ENCODE data around the gene ISLR2.

Gene ISLR2

DNA sequence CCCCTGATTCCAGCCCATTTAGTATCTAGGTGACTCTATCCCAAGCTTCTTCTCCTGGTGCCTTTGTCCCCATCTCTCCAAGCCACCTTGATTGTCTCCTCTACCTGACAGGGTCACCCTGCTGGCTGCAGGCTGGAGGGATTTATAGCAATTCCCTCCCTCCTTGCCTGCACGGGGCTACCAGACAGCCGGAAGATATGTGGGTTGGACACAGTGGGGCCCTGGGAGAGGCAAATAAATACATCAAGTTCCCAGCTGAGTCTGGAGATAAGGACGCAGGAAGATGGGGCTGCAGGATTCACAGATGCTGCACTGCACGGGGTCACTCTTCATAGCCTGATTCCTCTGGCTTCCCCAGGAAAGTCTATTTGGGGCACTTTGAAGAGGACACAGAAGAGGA, 9.3 kb upstream of the ISLR2 start:
- no peaks in the 10 kb centered on the region for H3K9me3 ChIP-seq (replicated peaks; ENCODE audit: low read length)
- peaks cover 66% of the 10 kb centered on the region for H3K27me3 ChIP-seq (ENCODE audit: control insufficient read depth, insufficient read depth, low read length)
- no peak overlapping the region for H3K9ac ChIP-seq (ENCODE audit: low read depth, low read length)
- H3K4me3 ChIP-seq (ENCODE audit: low read length): no peak overlapping the region
- H3K36me3 ChIP-seq (ENCODE audit: insufficient read depth, low read length): no peaks in the 10 kb centered on the region
- H3K4me1 ChIP-seq (ENCODE audit: control insufficient read depth, insufficient read depth, low read length): no peaks in the 10 kb centered on the region
- H3K4me2 ChIP-seq (ENCODE audit: low read length): no peak overlapping the region

DNA sequence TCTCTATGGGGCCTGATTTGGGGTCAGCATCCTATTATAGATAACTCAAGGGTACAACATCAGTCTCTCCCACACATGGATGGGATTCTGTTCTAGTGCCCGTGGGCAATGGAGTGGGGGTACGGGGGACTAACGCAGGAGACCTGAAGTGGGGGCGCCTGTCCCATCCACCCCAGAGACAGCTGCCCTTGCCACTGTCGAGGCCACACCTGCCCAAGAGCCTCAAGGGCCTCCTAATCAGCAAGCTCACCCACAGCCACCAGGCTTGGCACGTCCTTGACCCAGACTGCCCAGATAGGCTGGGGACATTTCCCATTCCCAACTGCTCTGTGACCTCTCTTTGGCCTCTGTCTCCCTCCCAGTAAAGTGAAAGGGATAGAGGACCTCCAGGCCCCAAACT, 8.5 kb upstream of the ISLR2 start:
- Histone ChIP-seq H3K9me3 (replicated peaks; ENCODE audit: low read length) (no peaks in the 10 kb centered on the region), H3K4me1 (ENCODE audit: control insufficient read depth, insufficient read depth, low read length) (no peaks in the 10 kb centered on the region), H3K9ac (ENCODE audit: low read depth, low read length) (no peak overlapping the region), H3K27me3 (ENCODE audit: control insufficient read depth, insufficient read depth, low read length) (peaks cover 72% of the 10 kb centered on the region), H3K4me3 (ENCODE audit: low read length) (no peak overlapping the region), H3K36me3 (ENCODE audit: insufficient read depth, low read length) (no peaks in the 10 kb centered on the region), H3K4me2 (ENCODE audit: low read length) (no peak overlapping the region)

DNA sequence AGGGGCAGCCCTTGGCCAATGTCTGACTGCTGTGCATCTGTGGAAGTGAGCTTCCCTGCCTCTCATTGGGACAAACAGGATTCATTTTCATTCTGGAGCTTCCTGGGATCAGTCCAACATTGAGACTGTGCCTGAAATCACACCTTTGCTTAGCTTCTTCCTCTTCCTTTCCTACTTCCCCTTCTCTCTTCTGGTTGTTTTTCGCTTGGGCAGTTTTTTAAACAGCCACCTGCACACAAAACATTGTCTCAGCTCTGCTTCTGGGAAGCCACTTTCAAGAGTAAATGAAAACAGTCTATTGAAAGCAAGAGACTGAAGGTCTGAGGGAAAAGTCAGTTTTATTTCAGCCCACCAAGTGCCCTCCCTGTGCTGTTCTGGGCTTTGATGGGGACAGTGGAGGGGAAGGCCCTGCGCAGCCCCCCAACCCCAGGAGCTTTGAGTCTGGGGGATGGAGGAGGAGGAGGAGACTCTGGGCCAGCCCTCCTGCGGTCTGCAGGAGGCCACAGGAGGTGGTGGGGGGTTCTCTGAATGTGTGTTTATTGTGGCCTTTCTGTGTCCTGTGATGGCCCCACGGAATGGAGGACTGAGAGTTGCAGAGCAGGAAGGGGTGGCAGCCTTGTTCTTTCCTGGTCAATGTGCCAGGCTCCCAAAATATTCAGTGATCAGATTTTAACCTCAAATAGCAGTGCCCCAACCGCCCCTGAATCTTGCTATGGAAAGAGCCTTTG, 7.8 kb upstream of the ISLR2 start:
- H3K27me3 ChIP-seq (ENCODE audit: control insufficient read depth, insufficient read depth, low read length): peaks cover 74% of the 10 kb centered on the region
- no peaks in the 10 kb centered on the region for H3K9me3 ChIP-seq (replicated peaks; ENCODE audit: low read length)
- H3K9ac ChIP-seq (ENCODE audit: low read depth, low read length): no peak overlapping the region
- no peak overlapping the region for H3K4me2 ChIP-seq (ENCODE audit: low read length)
- no peaks in the 10 kb centered on the region for H3K36me3 ChIP-seq (ENCODE audit: insufficient read depth, low read length)
- H3K4me3 ChIP-seq (ENCODE audit: low read length): no peak overlapping the region
- H3K4me1 ChIP-seq (ENCODE audit: control insufficient read depth, insufficient read depth, low read length): peaks cover under 1% of the 10 kb centered on the region

DNA sequence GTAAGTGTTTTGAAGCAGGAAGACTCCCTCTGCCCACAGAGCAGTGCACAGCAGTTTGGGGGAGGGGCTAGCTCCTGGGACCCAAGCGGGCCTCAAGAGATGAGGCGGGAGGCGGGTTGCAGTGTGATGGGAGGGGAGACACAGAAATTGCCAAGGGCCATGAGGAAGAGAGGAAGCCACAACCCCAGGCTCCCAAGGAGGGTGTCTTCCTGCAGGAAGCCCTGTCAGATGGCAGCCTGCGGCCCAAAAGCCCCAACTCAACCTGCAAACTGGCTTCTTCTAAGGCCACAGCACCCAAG, 7.3 kb upstream of the ISLR2 start:
- no peak overlapping the region for H3K9ac ChIP-seq (ENCODE audit: low read depth, low read length)
- H3K27me3 ChIP-seq (ENCODE audit: control insufficient read depth, insufficient read depth, low read length): peaks cover 79% of the 10 kb centered on the region

DNA sequence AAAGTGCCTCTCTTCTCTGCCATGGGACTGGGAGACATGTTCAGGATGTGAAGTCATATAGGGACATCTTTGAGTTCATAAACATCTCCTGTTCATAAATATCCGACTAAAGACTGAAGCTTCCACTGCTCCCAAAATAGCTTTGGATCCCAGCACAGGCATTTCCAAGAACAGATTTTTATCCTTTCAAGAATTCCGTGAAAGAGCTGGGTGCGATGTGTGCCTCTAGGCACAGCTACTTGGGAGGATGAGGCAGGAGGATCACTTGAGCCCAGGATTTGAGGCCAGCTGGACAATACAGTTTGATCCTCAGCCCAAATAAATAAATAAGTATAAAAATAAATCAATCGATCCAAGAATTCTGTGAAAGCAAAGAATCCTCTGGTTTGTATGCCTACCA, 6.7 kb upstream of the ISLR2 start:
- no peak overlapping the region for H3K4me2 ChIP-seq (ENCODE audit: low read length)
- no peak overlapping the region for H3K4me3 ChIP-seq (ENCODE audit: low read length)
- H3K27me3 ChIP-seq (ENCODE audit: control insufficient read depth, insufficient read depth, low read length): peaks cover 85% of the 10 kb centered on the region
- H3K36me3 ChIP-seq (ENCODE audit: insufficient read depth, low read length): no peaks in the 10 kb centered on the region
- no peaks in the 10 kb centered on the region for H3K9me3 ChIP-seq (replicated peaks; ENCODE audit: low read length)
- peaks cover 6% of the 10 kb centered on the region for H3K4me1 ChIP-seq (ENCODE audit: control insufficient read depth, insufficient read depth, low read length)
- no peak overlapping the region for H3K9ac ChIP-seq (ENCODE audit: low read depth, low read length)

More for the DNA sequence above, 7.3 kb upstream of the ISLR2 start:
- peaks cover 5% of the 10 kb centered on the region for H3K4me1 ChIP-seq (ENCODE audit: control insufficient read depth, insufficient read depth, low read length)
- H3K4me3 ChIP-seq (ENCODE audit: low read length): no peak overlapping the region
- H3K9me3 ChIP-seq (replicated peaks; ENCODE audit: low read length): no peaks in the 10 kb centered on the region
- H3K4me2 ChIP-seq (ENCODE audit: low read length): no peak overlapping the region
- no peaks in the 10 kb centered on the region for H3K36me3 ChIP-seq (ENCODE audit: insufficient read depth, low read length)

DNA sequence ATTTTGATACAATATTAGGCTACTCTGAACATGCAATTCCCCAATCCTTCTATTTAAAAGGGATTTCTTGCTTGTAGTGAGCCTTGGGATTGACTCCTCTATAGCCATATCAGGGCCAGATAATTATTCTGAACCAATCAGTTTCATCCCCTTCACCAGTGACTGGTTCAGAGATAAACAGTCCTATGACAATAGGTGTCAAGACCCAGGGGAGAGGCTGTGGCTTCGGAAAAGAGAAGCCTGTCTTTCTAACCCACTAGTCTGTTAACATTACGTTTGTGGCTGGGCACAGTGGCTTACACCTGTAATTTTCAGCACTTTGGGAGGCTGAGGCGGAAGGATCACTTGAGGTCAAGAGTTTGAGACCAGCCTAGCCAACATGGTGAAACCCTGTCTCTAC, 6.2 kb upstream of the ISLR2 start:
- Histone ChIP-seq H3K4me3 (ENCODE audit: low read length) (no peak overlapping the region), H3K4me1 (ENCODE audit: control insufficient read depth, insufficient read depth, low read length) (peaks cover 10% of the 10 kb centered on the region), H3K9ac (ENCODE audit: low read depth, low read length) (no peak overlapping the region), H3K36me3 (ENCODE audit: insufficient read depth, low read length) (no peaks in the 10 kb centered on the region), H3K27me3 (ENCODE audit: control insufficient read depth, insufficient read depth, low read length) (peaks cover 90% of the 10 kb centered on the region), H3K4me2 (ENCODE audit: low read length) (no peak overlapping the region), H3K9me3 (replicated peaks; ENCODE audit: low read length) (no peaks in the 10 kb centered on the region)

DNA sequence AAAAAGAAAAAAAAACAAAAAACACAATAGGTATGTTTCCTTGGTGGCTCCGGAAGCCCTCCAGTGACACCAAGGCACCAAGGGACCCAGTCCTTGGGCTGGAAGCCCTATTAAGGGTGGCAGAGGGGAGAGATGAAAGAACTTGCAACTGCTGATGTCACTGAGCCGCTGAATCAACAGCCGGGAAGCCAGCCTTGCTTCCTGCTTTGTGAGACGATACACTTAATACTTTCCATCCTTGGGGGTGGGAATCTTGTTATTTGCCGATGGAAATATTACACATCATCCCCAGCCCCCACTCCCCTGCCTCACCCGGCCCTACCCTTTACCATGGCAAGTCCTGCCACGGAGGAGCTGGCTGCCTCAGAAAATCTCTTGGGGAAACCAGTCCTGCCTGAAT, 5.6 kb upstream of the ISLR2 start:
- Histone ChIP-seq H3K27me3 (ENCODE audit: control insufficient read depth, insufficient read depth, low read length) (peaks cover 94% of the 10 kb centered on the region), H3K4me3 (ENCODE audit: low read length) (no peak overlapping the region), H3K9ac (ENCODE audit: low read depth, low read length) (no peak overlapping the region), H3K4me1 (ENCODE audit: control insufficient read depth, insufficient read depth, low read length) (peaks cover 12% of the 10 kb centered on the region), H3K9me3 (replicated peaks; ENCODE audit: low read length) (no peaks in the 10 kb centered on the region), H3K36me3 (ENCODE audit: insufficient read depth, low read length) (no peaks in the 10 kb centered on the region), H3K4me2 (ENCODE audit: low read length) (no peak overlapping the region)

DNA sequence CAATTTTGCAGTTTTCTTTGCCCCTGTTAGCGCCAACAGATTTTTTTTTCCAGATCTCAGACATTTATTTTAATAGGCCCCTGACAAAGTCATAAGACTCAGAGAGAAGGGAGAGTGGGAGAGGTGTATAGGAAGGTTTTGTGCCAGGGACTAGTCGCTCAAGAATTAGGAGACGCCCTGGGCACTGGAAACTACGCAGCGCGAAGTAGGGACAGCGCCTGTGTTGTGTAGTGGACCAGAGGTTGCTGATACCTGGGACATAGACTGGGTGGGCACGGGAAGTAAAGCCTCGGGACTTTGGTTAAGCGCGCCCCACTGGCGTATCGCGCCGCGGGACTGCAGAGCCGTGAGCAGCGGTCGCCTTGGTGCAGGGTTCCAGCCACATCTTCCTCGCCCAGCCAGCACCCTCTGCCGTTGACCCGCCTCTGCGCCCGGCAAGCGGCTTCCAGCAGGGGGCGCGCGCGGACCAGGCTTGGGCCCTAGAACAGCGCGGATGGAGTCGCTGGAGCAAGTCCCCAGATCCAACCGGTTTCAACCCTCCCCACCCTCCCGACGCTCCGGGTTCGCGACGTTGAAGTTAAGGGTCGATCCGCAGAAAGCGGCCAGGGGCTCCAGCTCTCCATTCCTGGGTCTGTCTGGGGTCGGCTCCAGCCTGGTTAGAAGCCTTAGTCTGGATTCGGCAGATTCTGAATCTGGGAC, 3.0 kb upstream of the ISLR2 start:
- Histone ChIP-seq H3K9ac (ENCODE audit: low read depth, low read length) (peak overlapping the region; percentile 56), H3K4me1 (ENCODE audit: control insufficient read depth, insufficient read depth, low read length) (peaks cover 12% of the 10 kb centered on the region), H3K4me3 (ENCODE audit: low read length) (peak overlapping the region; percentile 72), H3K9me3 (replicated peaks; ENCODE audit: low read length) (no peaks in the 10 kb centered on the region), H3K27me3 (ENCODE audit: control insufficient read depth, insufficient read depth, low read length) (peaks cover 93% of the 10 kb centered on the region), H3K36me3 (ENCODE audit: insufficient read depth, low read length) (no peaks in the 10 kb centered on the region), H3K4me2 (ENCODE audit: low read length) (peak overlapping the region; percentile 97)

DNA sequence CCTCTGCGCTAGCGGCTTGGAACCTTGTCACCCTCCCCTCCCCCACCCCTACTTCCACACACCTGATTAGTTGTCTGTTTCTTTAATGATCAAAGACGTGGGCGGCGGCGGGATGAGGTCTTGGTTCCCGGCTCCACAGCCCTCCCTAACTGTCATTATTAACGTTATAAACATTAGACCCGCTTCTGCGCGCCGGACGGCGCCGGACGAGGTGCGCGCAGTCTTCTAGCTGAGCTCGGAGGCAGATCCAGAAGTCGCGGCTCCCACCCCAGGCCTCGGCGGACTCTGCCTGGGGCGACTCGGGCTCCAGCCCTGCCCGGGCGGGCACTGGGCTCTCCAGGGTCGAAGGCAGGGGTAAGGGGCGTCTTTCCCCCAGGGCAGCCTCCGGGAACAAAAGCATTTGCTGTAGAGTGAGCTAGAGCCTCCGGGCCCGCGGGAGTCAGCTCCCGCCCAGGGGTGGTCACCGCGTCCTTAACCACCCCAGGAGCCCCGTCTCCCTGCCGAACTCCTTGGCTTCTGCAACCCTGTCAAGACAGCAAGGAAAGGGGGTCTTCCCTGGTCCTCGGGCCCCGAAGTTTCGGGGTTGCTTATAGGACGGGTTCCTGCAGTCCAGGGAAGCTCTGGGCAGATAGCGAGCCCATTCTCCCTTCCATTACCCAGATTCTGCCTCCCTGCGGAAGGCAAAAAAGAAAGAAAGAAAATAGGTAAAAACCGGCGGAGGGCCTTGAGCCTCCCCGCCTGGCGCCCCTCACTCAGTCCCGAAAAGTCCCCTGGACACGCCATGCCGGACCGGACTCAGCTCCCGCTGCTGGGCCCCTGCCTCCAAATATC, 2.2 kb upstream of the ISLR2 start:
- Histone ChIP-seq H3K36me3 (ENCODE audit: insufficient read depth, low read length) (no peaks in the 10 kb centered on the region), H3K4me3 (ENCODE audit: low read length) (peak overlapping the region; percentile 72), H3K9ac (ENCODE audit: low read depth, low read length) (peak overlapping the region; percentile 56), H3K4me1 (ENCODE audit: control insufficient read depth, insufficient read depth, low read length) (peaks cover 12% of the 10 kb centered on the region), H3K4me2 (ENCODE audit: low read length) (peak overlapping the region; percentile 97), H3K9me3 (replicated peaks; ENCODE audit: low read length) (peaks cover 3% of the 10 kb centered on the region), H3K27me3 (ENCODE audit: control insufficient read depth, insufficient read depth, low read length) (peaks cover 93% of the 10 kb centered on the region)

DNA sequence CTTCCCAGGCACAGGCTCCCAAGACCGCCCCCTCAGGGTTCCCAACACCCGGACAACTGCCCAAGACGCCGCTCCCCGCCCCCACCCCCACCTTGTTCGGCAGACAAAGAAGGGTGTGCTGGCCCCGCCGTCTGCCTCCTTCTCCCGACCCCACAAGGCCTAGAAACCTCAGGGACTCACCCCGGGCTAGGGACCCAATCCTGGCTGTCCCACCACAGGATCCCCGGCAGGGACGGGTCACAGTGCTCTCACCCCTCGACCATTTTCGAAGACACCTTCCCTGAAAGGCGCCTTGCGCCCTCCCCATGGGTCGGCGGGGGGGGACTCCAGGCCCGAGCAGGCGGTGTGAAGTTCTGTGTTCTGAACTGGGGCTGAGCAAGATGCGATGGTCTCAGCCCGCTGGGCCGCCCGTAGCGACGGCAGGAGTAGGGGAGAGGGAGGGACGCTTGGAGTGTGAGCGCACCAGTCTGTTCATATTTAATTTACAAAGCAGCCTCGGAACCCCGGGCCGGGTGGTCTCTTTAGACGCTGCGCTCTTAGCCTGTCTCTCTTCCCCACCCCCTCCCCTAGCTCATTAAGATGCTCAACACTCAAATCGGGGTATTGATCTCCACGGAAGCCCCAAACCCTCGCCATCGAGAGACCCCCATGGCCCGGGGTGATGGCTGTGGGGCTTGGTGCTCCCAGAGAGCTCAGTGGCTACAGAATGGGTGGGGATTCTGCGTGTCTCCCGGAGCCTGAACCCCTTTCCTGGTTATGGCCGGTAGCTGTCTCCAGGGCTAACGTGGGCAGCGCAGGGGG, 1.4 kb upstream of the ISLR2 start:
- no peak overlapping the region for H3K4me3 ChIP-seq (ENCODE audit: low read length)
- H3K36me3 ChIP-seq (ENCODE audit: insufficient read depth, low read length): no peaks in the 10 kb centered on the region
- H3K27me3 ChIP-seq (ENCODE audit: control insufficient read depth, insufficient read depth, low read length): peaks cover 93% of the 10 kb centered on the region
- peaks cover 3% of the 10 kb centered on the region for H3K9me3 ChIP-seq (replicated peaks; ENCODE audit: low read length)
- H3K4me2 ChIP-seq (ENCODE audit: low read length): peak overlapping the region; percentile 38
- peaks cover 12% of the 10 kb centered on the region for H3K4me1 ChIP-seq (ENCODE audit: control insufficient read depth, insufficient read depth, low read length)
- no peak overlapping the region for H3K9ac ChIP-seq (ENCODE audit: low read depth, low read length)

DNA sequence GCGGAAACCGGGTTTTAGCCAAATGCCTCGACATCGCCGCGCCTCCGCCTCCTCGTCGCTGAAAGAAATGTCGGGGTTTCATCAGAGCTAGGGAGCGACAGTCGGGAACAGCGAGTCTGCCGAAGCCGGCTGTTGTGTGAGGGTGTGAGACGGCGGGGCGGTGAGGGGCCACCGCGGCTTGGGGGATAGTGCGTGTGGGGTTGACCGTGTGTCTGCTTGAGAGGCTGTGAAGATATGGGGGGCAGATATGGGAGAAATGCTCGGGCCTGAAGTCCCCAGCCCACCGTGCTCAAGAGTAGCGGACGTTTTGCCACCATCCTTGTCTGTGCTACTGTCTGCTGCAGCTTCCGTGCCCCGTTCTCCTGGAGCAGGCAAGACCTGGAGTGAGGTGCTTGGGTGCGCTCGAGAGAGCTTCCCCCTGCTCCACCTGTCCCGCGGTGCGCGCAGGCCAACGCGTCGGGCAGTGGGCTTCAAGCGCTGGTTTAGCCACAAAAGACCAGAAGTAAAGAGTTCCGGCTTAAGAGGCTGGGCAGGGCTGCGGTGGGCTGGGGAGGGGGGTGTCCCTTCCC, 716 bp upstream of the ISLR2 start:
- Histone ChIP-seq H3K4me3 (ENCODE audit: low read length) (no peak overlapping the region), H3K4me1 (ENCODE audit: control insufficient read depth, insufficient read depth, low read length) (peaks cover 12% of the 10 kb centered on the region), H3K36me3 (ENCODE audit: insufficient read depth, low read length) (no peaks in the 10 kb centered on the region), H3K27me3 (ENCODE audit: control insufficient read depth, insufficient read depth, low read length) (peaks cover 94% of the 10 kb centered on the region), H3K9ac (ENCODE audit: low read depth, low read length) (no peak overlapping the region), H3K9me3 (replicated peaks; ENCODE audit: low read length) (peaks cover 3% of the 10 kb centered on the region), H3K4me2 (ENCODE audit: low read length) (peak overlapping the region; percentile 38)

All from skeletal muscle satellite cell (primary cell).